Right lobe of liver (tissue), 4 donors: Measurements from ENCODE around the gene SEPSECS.

Experiments
- POLR2A ChIP-seq: fragments of 450-650 bp; IDR thresholded peaks from one replicate; pipeline ENCODE4 v1.6.1; 2017; ENCODE audit warnings: antibody characterized with exemption, mild to moderate bottlenecking
- TF ChIP-seq, protein P1 (sequence below), 4 donors: fragments of 200-600 bp in 3 of 4; fragments of 450-650 bp in 1 of 4; IDR thresholded peaks; one replicate each; pipeline versions ENCODE4 v1.5.1 to v1.8.0; 2016 to 2022; ENCODE audit warnings: antibody characterized with exemption in 4 of 4, mild to moderate bottlenecking in 2 of 4
- donor health status: DM: no; HTN: no; CAD: no.
- donor health status: DM: no; HTN: no; CAD: no.
- donor health status: DM: no; HTN: yes; CAD: no.

DNA sequence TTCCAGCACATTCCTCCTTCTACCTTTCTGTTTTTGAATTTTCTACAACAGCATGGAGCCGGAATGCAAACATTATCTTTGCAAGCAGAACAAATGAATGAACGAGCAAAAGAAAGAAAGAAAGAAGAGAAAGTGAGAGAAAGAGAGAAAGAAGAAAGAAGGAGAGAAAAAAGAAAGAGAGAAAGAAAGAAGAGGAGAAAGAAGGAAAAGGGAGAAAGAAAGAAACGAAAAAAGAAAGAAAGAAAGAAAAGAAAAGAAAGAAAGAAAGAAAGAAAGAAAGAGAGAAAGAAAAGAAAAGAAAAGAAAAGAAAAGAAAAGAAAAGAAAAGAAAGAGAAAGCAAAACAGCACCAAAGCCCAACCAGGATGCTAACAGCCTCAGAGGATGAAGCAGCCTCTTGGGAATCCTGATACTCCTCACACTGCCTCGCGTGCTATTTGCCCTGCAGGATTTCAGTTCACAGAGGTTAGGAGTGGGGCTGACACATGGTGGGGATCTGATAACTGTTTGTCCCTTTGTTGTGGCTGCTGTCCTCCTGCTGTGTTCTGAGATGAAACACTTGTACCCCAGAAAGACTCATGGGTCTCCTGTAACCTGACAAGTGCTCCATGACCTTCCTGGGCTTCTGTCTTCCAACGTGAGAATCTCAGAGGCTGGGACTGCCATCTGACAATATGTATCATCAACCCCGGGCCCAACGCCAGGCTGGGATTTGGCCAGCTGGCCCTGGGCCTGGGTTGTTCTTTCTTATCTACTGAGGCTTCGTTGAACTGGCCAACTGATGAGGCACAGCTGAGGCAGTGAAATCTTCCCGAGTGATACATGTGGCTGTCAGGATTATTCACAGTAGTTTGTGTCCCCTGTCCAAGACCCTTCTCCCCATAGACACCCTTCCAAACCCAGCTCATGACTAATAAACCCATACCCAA, 61.0 kb downstream of the SEPSECS start:
- TF ChIP-seq POLR2A = no peak
- TF ChIP-seq, protein P1, sequence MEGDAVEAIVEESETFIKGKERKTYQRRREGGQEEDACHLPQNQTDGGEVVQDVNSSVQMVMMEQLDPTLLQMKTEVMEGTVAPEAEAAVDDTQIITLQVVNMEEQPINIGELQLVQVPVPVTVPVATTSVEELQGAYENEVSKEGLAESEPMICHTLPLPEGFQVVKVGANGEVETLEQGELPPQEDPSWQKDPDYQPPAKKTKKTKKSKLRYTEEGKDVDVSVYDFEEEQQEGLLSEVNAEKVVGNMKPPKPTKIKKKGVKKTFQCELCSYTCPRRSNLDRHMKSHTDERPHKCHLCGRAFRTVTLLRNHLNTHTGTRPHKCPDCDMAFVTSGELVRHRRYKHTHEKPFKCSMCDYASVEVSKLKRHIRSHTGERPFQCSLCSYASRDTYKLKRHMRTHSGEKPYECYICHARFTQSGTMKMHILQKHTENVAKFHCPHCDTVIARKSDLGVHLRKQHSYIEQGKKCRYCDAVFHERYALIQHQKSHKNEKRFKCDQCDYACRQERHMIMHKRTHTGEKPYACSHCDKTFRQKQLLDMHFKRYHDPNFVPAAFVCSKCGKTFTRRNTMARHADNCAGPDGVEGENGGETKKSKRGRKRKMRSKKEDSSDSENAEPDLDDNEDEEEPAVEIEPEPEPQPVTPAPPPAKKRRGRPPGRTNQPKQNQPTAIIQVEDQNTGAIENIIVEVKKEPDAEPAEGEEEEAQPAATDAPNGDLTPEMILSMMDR (IDR thresholded peaks at IDR 0.05) = no peak
